ENCODE results near the gene LCMT1. TPM values are rescaled to one million over a fixed set of nuclear protein-coding genes. Genes with fewer than 3 reads are reported as not detected.

LCMT1 gene
- total RNA-seq, 1 experiment from 2014 or later = 86.3 TPM

DNA sequence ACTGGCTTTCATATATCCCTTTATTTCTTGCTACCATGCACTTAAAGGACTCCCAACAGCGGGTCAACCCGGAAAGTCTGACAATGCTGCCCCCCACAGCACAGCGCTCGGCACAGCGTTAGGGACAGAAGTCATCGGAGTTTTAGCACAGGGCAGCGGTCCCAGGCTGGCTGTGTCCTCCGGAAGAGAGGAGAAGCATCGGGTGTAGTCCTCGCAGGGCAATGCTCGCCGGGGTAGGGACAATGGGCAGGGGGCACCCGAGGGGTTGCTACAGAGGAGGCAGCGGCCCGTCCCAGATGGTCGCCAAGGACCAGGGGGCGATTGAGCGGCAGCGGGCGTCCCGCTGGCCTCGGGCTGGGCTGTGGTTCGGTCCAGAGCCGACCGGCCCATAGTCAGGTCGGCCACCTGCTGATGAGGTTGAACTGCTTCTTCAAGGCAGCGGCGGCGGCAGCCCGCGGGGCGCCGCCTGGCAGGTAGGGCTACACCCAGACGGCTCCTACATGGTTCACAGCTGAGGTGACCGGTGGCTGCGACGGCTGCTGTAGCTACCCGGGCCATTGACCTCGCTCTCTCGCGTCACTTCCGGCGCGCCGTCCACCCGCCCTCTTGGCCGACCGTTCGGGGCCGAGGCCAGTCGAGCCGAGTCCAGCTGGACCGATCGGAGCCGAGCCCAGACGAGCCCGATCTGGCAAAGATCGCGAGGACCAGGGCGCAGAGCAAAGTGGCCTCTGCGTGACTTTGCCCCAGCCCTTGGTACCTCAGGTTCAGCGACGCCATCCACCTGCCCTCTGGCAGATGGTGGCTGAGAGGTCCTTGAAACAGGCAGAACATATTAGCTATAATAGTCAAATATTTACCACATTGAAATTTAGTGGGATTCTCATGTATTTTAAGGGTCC lies 4.7 kb upstream of the LCMT1 start:
- Mint-ChIP-seq H3K27me3 (ENCODE audit: low read depth) (no peaks in the 10 kb centered on the region; the same call in 1 of the 2 replicates), H3K27ac (peak overlapping the region; percentile 97), H3K4me3 (peak overlapping the region; percentile 97), H3K9me3 (no peaks in the 10 kb centered on the region), H3K36me3 (no peaks in the 10 kb centered on the region), H3K4me1 (peaks cover 19% of the 10 kb centered on the region)
- ChIA-PET POLR2A (interaction anchor here (0.8 to 1.7 kb wide), 3 partner anchors 10 to 92 kb away, joined by 3 to 6 read pairs (median 4); partner anchors contain the start of gene ARHGAP17), CTCF (interaction anchor here (0.8 to 2.9 kb wide), 6 partner anchors 40 to 118 kb away, joined by 3 to 14 read pairs (median 4); no protein-coding TSS in a partner anchor)
- peak; percentile 96 for DNase-seq (ENCODE audit: low spot score)
- ATAC-seq = peak; percentile 78
- TF ChIP-seq, protein P1, sequence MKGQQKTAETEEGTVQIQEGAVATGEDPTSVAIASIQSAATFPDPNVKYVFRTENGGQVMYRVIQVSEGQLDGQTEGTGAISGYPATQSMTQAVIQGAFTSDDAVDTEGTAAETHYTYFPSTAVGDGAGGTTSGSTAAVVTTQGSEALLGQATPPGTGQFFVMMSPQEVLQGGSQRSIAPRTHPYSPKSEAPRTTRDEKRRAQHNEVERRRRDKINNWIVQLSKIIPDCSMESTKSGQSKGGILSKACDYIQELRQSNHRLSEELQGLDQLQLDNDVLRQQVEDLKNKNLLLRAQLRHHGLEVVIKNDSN (CRISPR knock-in tag; IDR thresholded peaks at IDR 0.05) = peak; percentile 47; the same call in 1 of the 2 replicates
- peak; percentile 13; the same call in 1 of the 2 replicates for TF ChIP-seq JUN (CRISPR knock-in tag; IDR thresholded peaks at IDR 0.05)
- TF ChIP-seq GABPB1 (CRISPR knock-in tag; IDR thresholded peaks at IDR 0.05) = peak; percentile 93
- no peak for TF ChIP-seq SOX15 (CRISPR knock-in tag; IDR thresholded peaks at IDR 0.05)
- TF ChIP-seq ZNF281 (CRISPR knock-in tag; IDR thresholded peaks at IDR 0.05) = no peak
- no peak for TF ChIP-seq E2F4 (CRISPR knock-in tag; IDR thresholded peaks at IDR 0.05; ENCODE audit: borderline replicate concordance, low read depth)
- TF ChIP-seq NR2C2 (CRISPR knock-in tag; IDR thresholded peaks at IDR 0.05) = peak; percentile 73
- TF ChIP-seq CREB1 (CRISPR knock-in tag; IDR thresholded peaks at IDR 0.05) = peak; percentile 53; the same call in 1 of the 2 replicates
- no peak for TF ChIP-seq KAT7 (CRISPR knock-in tag; IDR thresholded peaks at IDR 0.05; ENCODE audit: borderline replicate concordance)
- peak; percentile 29; the same call in 1 of the 2 replicates for TF ChIP-seq ARID4B (CRISPR knock-in tag; IDR thresholded peaks at IDR 0.05; ENCODE audit: borderline replicate concordance)
- TF ChIP-seq SMAD3 (CRISPR knock-in tag; IDR thresholded peaks at IDR 0.05; ENCODE audit: borderline replicate concordance) = peak; percentile 67; the same call in 1 of the 2 replicates
- TF ChIP-seq, protein P2, sequence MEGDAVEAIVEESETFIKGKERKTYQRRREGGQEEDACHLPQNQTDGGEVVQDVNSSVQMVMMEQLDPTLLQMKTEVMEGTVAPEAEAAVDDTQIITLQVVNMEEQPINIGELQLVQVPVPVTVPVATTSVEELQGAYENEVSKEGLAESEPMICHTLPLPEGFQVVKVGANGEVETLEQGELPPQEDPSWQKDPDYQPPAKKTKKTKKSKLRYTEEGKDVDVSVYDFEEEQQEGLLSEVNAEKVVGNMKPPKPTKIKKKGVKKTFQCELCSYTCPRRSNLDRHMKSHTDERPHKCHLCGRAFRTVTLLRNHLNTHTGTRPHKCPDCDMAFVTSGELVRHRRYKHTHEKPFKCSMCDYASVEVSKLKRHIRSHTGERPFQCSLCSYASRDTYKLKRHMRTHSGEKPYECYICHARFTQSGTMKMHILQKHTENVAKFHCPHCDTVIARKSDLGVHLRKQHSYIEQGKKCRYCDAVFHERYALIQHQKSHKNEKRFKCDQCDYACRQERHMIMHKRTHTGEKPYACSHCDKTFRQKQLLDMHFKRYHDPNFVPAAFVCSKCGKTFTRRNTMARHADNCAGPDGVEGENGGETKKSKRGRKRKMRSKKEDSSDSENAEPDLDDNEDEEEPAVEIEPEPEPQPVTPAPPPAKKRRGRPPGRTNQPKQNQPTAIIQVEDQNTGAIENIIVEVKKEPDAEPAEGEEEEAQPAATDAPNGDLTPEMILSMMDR (IDR thresholded peaks at IDR 0.05) = no peak
- TF ChIP-seq ZNF232 (CRISPR knock-in tag; IDR thresholded peaks at IDR 0.05) = peak; percentile 62; the same call in 1 of the 2 replicates
- TF ChIP-seq NFE2L1 (CRISPR knock-in tag; IDR thresholded peaks at IDR 0.05) = peak; percentile 48
- TF ChIP-seq ZSCAN18 (CRISPR knock-in tag; IDR thresholded peaks at IDR 0.05) = no peak
- TF ChIP-seq, protein P3, sequence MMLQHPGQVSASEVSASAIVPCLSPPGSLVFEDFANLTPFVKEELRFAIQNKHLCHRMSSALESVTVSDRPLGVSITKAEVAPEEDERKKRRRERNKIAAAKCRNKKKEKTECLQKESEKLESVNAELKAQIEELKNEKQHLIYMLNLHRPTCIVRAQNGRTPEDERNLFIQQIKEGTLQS (CRISPR knock-in tag; conservative IDR thresholded peaks at IDR 0.05) = no peak
- TF ChIP-seq HMGXB4 (CRISPR knock-in tag; IDR thresholded peaks at IDR 0.05) = peak; percentile 24; the same call in 1 of the 2 replicates
- TF ChIP-seq, protein P4, sequence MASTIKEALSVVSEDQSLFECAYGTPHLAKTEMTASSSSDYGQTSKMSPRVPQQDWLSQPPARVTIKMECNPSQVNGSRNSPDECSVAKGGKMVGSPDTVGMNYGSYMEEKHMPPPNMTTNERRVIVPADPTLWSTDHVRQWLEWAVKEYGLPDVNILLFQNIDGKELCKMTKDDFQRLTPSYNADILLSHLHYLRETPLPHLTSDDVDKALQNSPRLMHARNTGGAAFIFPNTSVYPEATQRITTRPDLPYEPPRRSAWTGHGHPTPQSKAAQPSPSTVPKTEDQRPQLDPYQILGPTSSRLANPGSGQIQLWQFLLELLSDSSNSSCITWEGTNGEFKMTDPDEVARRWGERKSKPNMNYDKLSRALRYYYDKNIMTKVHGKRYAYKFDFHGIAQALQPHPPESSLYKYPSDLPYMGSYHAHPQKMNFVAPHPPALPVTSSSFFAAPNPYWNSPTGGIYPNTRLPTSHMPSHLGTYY (CRISPR knock-in tag; IDR thresholded peaks at IDR 0.05) = no peak
- peak; percentile 97 for TF ChIP-seq CREM (CRISPR knock-in tag; IDR thresholded peaks at IDR 0.05)
